ENCODE measurements around the gene METTL5.

The METTL5 gene

DNA sequence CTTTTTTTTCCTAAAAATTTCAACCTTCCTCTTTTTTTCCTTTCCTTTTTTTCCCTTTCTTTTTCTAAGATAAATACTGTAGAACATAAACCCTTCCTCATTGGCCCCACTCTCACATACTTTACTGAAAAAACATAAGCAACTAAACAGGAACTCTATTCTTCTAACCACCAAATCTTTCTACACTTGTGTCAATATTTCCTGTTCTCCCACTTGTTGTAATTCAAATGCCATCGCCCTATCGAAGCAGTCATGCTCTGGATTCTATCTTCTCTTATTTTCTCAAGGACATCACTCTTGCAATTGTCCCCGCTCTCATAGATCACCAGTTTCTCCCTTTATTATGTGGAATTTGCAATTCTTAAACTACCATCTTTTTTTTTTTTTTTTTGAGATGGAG lies 46.3 kb downstream of the METTL5 start:
- TF ChIP-seq CTCF (conservative IDR thresholded peaks at IDR 0.05; ENCODE audit: control insufficient read depth, insufficient read depth, low read depth, low read length): no peak
- no peak overlapping the region for H3K4me3 ChIP-seq (ENCODE audit: control insufficient read depth, low read depth, low read length)
- DNase-seq (ENCODE audit: low read depth): no peak

DNA sequence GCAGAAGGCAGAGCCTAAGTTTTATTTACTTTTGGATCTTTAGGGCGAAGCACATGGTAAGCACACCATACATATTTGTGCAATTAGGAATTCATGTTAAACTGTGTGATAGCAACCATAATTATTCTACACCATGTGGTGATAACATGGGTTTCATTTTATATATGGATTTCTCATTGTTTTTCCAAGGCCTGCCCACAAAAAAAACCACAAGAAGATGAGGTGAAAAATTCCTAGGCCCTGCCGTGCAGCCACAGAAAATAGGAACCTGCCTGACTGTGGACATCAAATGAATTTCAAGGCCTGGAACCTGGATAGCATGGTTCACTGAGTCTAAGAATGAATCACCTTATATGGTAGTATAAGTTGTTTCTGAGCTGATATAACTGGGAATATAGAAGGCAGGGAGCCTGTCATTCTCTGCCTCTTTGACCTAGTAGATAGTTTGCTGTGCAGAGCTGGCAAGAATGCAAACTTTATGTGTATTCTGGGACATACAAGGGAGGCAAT lies 48.4 kb downstream of the METTL5 start:
- no peak overlapping the region for H3K4me3 ChIP-seq (ENCODE audit: control insufficient read depth, low read depth, low read length)
- no peak for TF ChIP-seq CTCF (conservative IDR thresholded peaks at IDR 0.05; ENCODE audit: control insufficient read depth, insufficient read depth, low read depth, low read length)
- peak; percentile 18 for DNase-seq (ENCODE audit: low read depth)

GRCh38 chr2:169775765-169776164 lies 48.9 kb downstream of the METTL5 start:
- DNase-seq (ENCODE audit: low read depth): peak; percentile 58
- no peak for TF ChIP-seq CTCF (conservative IDR thresholded peaks at IDR 0.05; ENCODE audit: control insufficient read depth, insufficient read depth, low read depth, low read length)
- no peak overlapping the region for H3K4me3 ChIP-seq (ENCODE audit: control insufficient read depth, low read depth, low read length)

DNA sequence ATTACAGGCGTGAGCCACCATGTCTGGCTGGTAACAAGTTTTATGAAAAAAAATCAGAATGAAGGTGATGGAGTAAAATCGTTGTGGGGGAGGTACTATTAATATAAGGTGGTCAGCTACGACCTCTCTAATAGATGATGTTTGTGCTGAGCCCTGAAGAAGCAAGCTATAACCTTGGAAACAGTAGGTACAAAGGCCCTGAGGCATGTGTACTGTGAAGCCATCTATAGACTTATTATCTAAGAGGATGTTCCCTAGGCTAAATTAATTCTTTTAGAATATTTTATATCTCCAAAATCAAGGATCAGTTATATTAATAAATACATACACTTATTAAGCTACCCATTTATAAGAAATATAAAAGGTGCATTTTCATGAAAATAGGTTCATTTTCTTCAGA lies 49.4 kb downstream of the METTL5 start:
- no peak for TF ChIP-seq CTCF (conservative IDR thresholded peaks at IDR 0.05; ENCODE audit: control insufficient read depth, insufficient read depth, low read depth, low read length)
- no peak overlapping the region for H3K4me3 ChIP-seq (ENCODE audit: control insufficient read depth, low read depth, low read length)

DNA sequence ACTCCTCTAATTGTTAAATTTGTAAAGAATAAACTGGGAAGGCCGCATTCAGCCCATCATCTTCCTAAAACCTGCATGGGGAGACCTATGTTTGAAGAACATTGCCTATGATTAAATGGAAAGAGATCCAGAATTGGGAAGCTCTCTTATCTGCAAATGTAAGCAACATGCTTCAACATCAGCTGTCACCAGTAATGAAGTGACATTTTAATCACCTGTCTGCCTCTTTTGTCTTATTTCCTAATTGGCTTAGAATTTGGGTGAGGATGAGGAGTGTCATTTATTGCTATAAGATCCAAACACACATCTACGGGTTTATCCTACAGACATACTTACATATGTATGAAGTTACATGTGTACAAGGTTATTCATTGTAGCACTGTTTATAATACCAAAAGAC lies 52.1 kb downstream of the METTL5 start:
- no peak overlapping the region for H3K4me3 ChIP-seq (ENCODE audit: control insufficient read depth, low read depth, low read length)
- DNase-seq (ENCODE audit: low read depth): no peak
- TF ChIP-seq CTCF (conservative IDR thresholded peaks at IDR 0.05; ENCODE audit: control insufficient read depth, insufficient read depth, low read depth, low read length): no peak

More for the DNA sequence above, 49.4 kb downstream of the METTL5 start:
- DNase-seq (ENCODE audit: low read depth): no peak

- no peak overlapping the region for H3K4me3 ChIP-seq (ENCODE audit: control insufficient read depth, low read depth, low read length)
- DNase-seq (ENCODE audit: low read depth): no peak
- TF ChIP-seq CTCF (conservative IDR thresholded peaks at IDR 0.05; ENCODE audit: control insufficient read depth, insufficient read depth, low read depth, low read length): no peak
These were observed 53.1 kb downstream of the METTL5 start for GRCh38 chr2:169771612-169772011.

DNA sequence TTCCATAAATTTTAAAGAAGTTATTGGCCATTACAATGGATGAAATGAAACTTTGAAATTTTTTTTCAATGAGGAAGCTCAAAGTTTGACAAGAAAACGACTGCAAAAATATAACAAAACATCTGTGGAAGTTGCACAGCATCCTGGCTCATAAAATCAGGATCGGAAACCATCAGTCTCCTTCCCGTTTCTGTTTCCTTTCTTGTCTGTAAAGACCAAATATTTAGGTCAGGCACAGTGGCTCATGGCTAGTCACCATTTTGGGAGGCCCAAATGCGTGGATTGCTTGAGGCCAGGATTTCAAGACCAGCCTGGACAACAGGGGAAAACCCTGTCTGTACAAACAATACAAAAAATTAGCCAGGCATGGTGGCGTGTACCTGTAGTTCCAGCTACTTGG lies 53.7 kb downstream of the METTL5 start:
- H3K4me3 ChIP-seq (ENCODE audit: control insufficient read depth, low read depth, low read length): no peak overlapping the region
- no peak for TF ChIP-seq CTCF (conservative IDR thresholded peaks at IDR 0.05; ENCODE audit: control insufficient read depth, insufficient read depth, low read depth, low read length)
- DNase-seq (ENCODE audit: low read depth): no peak

All from fibroblast of mammary gland (primary cell).